IMR-90 (cell line): ENCODE data around the gene C10orf95. TPM values are rescaled to one million over a fixed set of nuclear protein-coding genes. Genes with fewer than 3 reads are reported as not detected.

Experiments used
- ATAC-seq: fragments of 200-7000 bp; cut with Tn5 transposase; 2 replicates; pipeline ENCODE4 v1.9.1; 2020; ENCODE audit warnings: low read depth, mild to moderate bottlenecking, moderate library complexity
- BruUV-seq: library from RNA; stranded (reverse); fragments of 400-500 nt; replicated peaks from 2 replicates; lab custom pipeline; 2021; lab: Mats Ljungman, UMichigan
- CTCF ChIA-PET: fragments of 300-600 bp; formaldehyde crosslinking; extraction: SDS; loops from one replicate; lab custom pipeline; 2021; ENCODE audit warnings: antibody characterized with exemption; lab: Yijun Ruan, JAX
- POLR2A ChIA-PET: fragments of 300-600 bp; sonication (Branson Sonifier 250); formaldehyde crosslinking; loops from one replicate; lab custom pipeline; 2022; ENCODE audit warnings: antibody characterized with exemption; ENCODE audit not compliant: unreplicated experiment; lab: Charles Lee
- DNase-seq: peaks from one replicate; pipeline ENCODE4 v3.0.0; 2013
- H2AFZ ChIP-seq: replicated peaks from 2 replicates; pipeline ENCODE3; 2013; ENCODE audit warnings: low read length, mild to moderate bottlenecking; ENCODE audit not compliant: poor library complexity
- H2AK5ac ChIP-seq: 2 replicates; pipeline ENCODE4 v1.6.1; 2013; ENCODE audit warnings: low read depth, low read length, inconsistent platforms
- H2AK9ac ChIP-seq: replicated peaks from 2 replicates; pipeline ENCODE3; 2013; ENCODE audit warnings: mild to moderate bottlenecking, low read depth, low read length, moderate library complexity; ENCODE audit not compliant: poor library complexity
- H2BK120ac ChIP-seq: 2 replicates; pipeline ENCODE4 v1.6.1; 2013; ENCODE audit warnings: low read depth, low read length, inconsistent platforms
- H2BK15ac ChIP-seq: 3 replicates; pipeline ENCODE4 v1.6.1; 2013; ENCODE audit warnings: low read depth, low read length, inconsistent platforms
- H2BK20ac ChIP-seq: 2 replicates; pipeline ENCODE4 v1.6.1; 2013; ENCODE audit warnings: low read depth, mild to moderate bottlenecking, inconsistent platforms, low read length, moderate library complexity
- H2BK5ac ChIP-seq: 2 replicates; pipeline ENCODE4 v1.6.1; 2013; ENCODE audit warnings: mild to moderate bottlenecking, low read depth, low read length, inconsistent platforms; ENCODE audit not compliant: poor library complexity, severe bottlenecking
- H3K14ac ChIP-seq: replicated peaks from 2 replicates; pipeline ENCODE4 v1.6.1; 2013; ENCODE audit warnings: low read depth, low read length, inconsistent platforms
- H3K18ac ChIP-seq: 2 replicates; pipeline ENCODE4 v1.6.1; 2013; ENCODE audit warnings: low read depth, low read length, control low read depth
- H3K23ac ChIP-seq: 2 replicates; pipeline ENCODE4 v1.6.1; 2013; ENCODE audit warnings: low read depth, low read length, inconsistent platforms
- H3K27ac ChIP-seq: 2 replicates; pipeline ENCODE4 v1.5.1; 2013; ENCODE audit warnings: mild to moderate bottlenecking, control low read depth, low read length; ENCODE audit not compliant: insufficient read depth
- H3K27me3 ChIP-seq: 2 replicates; pipeline ENCODE4 v1.6.1; 2013; ENCODE audit warnings: low read length; ENCODE audit not compliant: control insufficient read depth, insufficient read depth
- H3K36me3 ChIP-seq: 2 replicates; pipeline ENCODE4 v1.6.1; 2013; ENCODE audit warnings: low read length, mixed read lengths; ENCODE audit not compliant: control insufficient read depth, insufficient read depth
- H3K4ac ChIP-seq: 2 replicates; pipeline ENCODE4 v1.6.1; 2013; ENCODE audit warnings: low read depth, low read length, inconsistent platforms
- H3K4me1 ChIP-seq: 2 replicates; pipeline ENCODE4 v1.6.1; 2013; ENCODE audit warnings: low read length, mixed read lengths; ENCODE audit not compliant: control insufficient read depth, insufficient read depth
- H3K4me2 ChIP-seq: 2 replicates; pipeline ENCODE4 v1.6.1; 2013; ENCODE audit warnings: low read depth, mild to moderate bottlenecking, control low read depth, low read length, moderate library complexity
- H3K4me3 ChIP-seq: 2 replicates; pipeline ENCODE4 v1.5.1; 2013; ENCODE audit warnings: low read depth, mild to moderate bottlenecking, control low read depth, low read length, moderate library complexity; ENCODE audit not compliant: insufficient read depth
- H3K56ac ChIP-seq: 2 replicates; pipeline ENCODE4 v1.6.1; 2013; ENCODE audit warnings: low read length, inconsistent platforms; ENCODE audit not compliant: insufficient read depth; ENCODE audit errors: extremely low read depth
- H3K79me1 ChIP-seq, 2 experiments: 2 replicates each; pipeline ENCODE4 v1.6.1; 2013; ENCODE audit warnings: low read length in 2 of 2, inconsistent platforms in 1 of 2, low read depth in 1 of 2
- H3K9ac ChIP-seq: 2 replicates; pipeline ENCODE4 v1.6.1; 2013; ENCODE audit warnings: low read depth, low read length, control low read depth
- H3K9me1 ChIP-seq: 2 replicates; pipeline ENCODE4 v1.6.1; 2013; ENCODE audit warnings: low read length, inconsistent platforms; ENCODE audit not compliant: insufficient read depth
- H3K9me3 ChIP-seq: 2 replicates; pipeline ENCODE4 v1.6.1; 2013; ENCODE audit warnings: low read length; ENCODE audit not compliant: control insufficient read depth, insufficient read depth
- H4K20me1 ChIP-seq: 2 replicates; pipeline ENCODE4 v1.6.1; 2013; ENCODE audit warnings: low read length, inconsistent platforms; ENCODE audit not compliant: insufficient read depth
- H4K5ac ChIP-seq: 2 replicates; pipeline ENCODE4 v1.6.1; 2013; ENCODE audit warnings: mild to moderate bottlenecking, low read depth, low read length, control low read depth
- H4K8ac ChIP-seq, 2 experiments: 2 replicates each; pipeline ENCODE4 v1.6.1; 2013; ENCODE audit warnings: low read depth in 2 of 2, low read length in 2 of 2, control low read depth in 1 of 2, inconsistent platforms in 1 of 2
- H4K91ac ChIP-seq: 2 replicates; pipeline ENCODE4 v1.6.1; 2013; ENCODE audit warnings: low read depth, low read length, inconsistent platforms; ENCODE audit not compliant: insufficient read depth
- MXI1 ChIP-seq: IDR thresholded peaks from 2 replicates; pipeline ENCODE4 v1.6.1; 2012; ENCODE audit warnings: low read depth, mild to moderate bottlenecking, low read length, moderate library complexity, borderline replicate concordance
- NFE2L2 ChIP-seq: fragments of 150-350 bp; IDR thresholded peaks from 2 replicates; pipeline ENCODE4 v1.6.1; 2016; ENCODE audit warnings: low read depth, mild to moderate bottlenecking, low read length
- RFX5 ChIP-seq: IDR thresholded peaks from 2 replicates; pipeline ENCODE4 v1.8.0; 2012; ENCODE audit warnings: low read depth, mild to moderate bottlenecking, low read length, moderate library complexity
- WGBS, 2 experiments: methylation state at CpG; one replicate each; pipeline versions ENCODE4 v1.1.5 to v1.1.7; 2013; ENCODE audit warnings: missing lambda C conversion rate in 2 of 2; ENCODE audit not compliant: insufficient read length in 1 of 2; ENCODE audit errors: extremely low coverage in 2 of 2; 5-methylcytosine and 5-hydroxymethylcytosine counted together
- dilution Hi-C: fragments of 300-500 bp; cut with HindIII; formaldehyde crosslinking; loops from one replicate; pipeline ENCODE4 v1.14.3; 2018; ENCODE audit warnings: low sequenced_read_pairs; ENCODE audit not compliant: unreplicated experiment
- in situ Hi-C: fragments of 300-500 bp; cut with MboI; formaldehyde crosslinking; loops from 3 replicates; pipeline ENCODE4 v1.14.3; 2019; ENCODE audit warnings: low sequenced_read_pairs, inconsistent platforms, mixed read lengths
- intact Hi-C: fragments of 100-400 bp; cut with micrococcal nuclease; formaldehyde crosslinking; loops from 2 replicates; pipeline ENCODE4 v1.10.0; 2022
- polyA plus RNA-seq, 3 experiments: library from polyadenylated mRNA; depleted of rRNA; stranded (reverse); fragments of >200 nt; gene quantifications; 2 replicates each; pipeline ENCODE4 v1.2.3, GENCODE V29; 2012; ENCODE audit warnings: low replicate concordance in 1 of 3
- total RNA-seq: library from RNA; depleted of rRNA; stranded (reverse); fragments of >200 nt; gene quantifications from 2 replicates; pipeline ENCODE4 v1.2.3, GENCODE V29; 2012

C10orf95 gene
- total and polyA plus RNA-seq, 2 of the 4 experiments (the other 2 are of a cell fraction) = not detected

- TF ChIP-seq NFE2L2 = no peak
- no peak for TF ChIP-seq RFX5
- peak; percentile 22; the same call in 1 of the 2 replicates for TF ChIP-seq MXI1
- Histone ChIP-seq H3K9me1 (peaks cover 11% of the 10 kb centered on the region; the same call in 1 of the 2 replicates), H3K14ac (0 out of 2 replicates have a peak overlapping the region, but pooled peaks have one; percentile 15), H3K9me3 (no peaks in the 10 kb centered on the region), H3K4me1 (peaks cover 8% of the 10 kb centered on the region; the same call in 1 of the 2 replicates), H2BK15ac (no peak overlapping the region), H3K56ac (no peak overlapping the region), H2AK5ac (peak overlapping the region; percentile 83; the same call in 1 of the 2 replicates), H2AK9ac (peak overlapping the region; percentile 86), H3K9ac (peak overlapping the region; percentile 22), H2AFZ (peak overlapping the region; percentile 88), H4K91ac (no peak overlapping the region; the same call in 1 of the 2 replicates), H3K4me3 (peak overlapping the region; percentile 30), H2BK5ac (no peak overlapping the region), H2BK120ac (no peak overlapping the region), H4K20me1 (no peaks in the 10 kb centered on the region; the same call in 1 of the 2 replicates), H3K23ac (no peak overlapping the region), H3K4ac (peak overlapping the region; percentile 52), H3K4me2 (peak overlapping the region; percentile 36), H3K36me3 (no peaks in the 10 kb centered on the region), H4K5ac (peak overlapping the region; percentile 51; the same call in 1 of the 2 replicates), H3K27me3 (peaks cover 64% of the 10 kb centered on the region), H3K18ac (no peak overlapping the region; the same call in 1 of the 2 replicates), H3K27ac (no peak overlapping the region; the same call in 1 of the 2 replicates), H4K8ac (peak overlapping the region; percentile 51 to 80; a peak in 2 of 4 replicates), H2BK20ac (no peak overlapping the region), H3K79me1 (peaks cover 0 to 4% of the 10 kb centered on the region in 2 experiments; a peak in 1 of 4 replicates)
- ChIA-PET POLR2A (no interaction called here), CTCF (interaction anchor here (0.6 to 0.7 kb wide), 2 partner anchors 8 to 11 kb away, joined by 3 read pairs; no protein-coding TSS in a partner anchor)
- in situ Hi-C loops = no loop called here
- intact Hi-C loops = no loop called here
- ATAC-seq (peak; percentile 56), DNase-seq (no peak)
- dilution Hi-C loops = no loop called here
- BruUV-seq = no TSS peak
- 29% methylated on average over 4 of the region's 48 CpGs; no CpG with 5 or more reads in 1 of the 2 experiments for WGBS, 2 experiments
These were observed 40.8 kb downstream of the C10orf95 start for GRCh38 chr10:102410429-102411073.
